Measurements from ENCODE around the gene TWSG1.
"Not testable (repeated sequence)": the region's sequence is repeated elsewhere in the genome, so short reads cannot be mapped to it uniquely, and the experiment has no call there.

Gene TWSG1

DNA sequence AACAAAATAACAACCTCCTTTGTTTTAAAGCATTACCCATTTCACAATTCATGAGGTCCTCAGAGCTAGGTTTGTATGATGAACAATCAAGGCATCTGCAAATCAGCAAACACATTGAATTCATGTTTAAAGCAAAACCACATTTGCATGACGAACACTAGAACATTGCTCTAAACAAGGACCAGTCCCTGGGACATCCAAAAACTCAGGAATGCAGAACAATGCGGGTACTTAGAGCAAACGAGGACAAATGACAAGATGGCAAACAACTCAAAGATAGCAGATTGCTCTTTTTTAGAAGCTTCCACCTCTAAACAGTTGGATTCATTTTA is 95.1 kb downstream of the TWSG1 start:
- no peak overlapping the region for H3K23ac ChIP-seq (ENCODE audit: low read length in 2 of 2)
- H3K9me3 ChIP-seq (ENCODE audit: control insufficient read depth, low read length), result peaks cover 8% of the 10 kb centered on the region
- H3K9ac ChIP-seq (ENCODE audit: low read length), result no peak overlapping the region
- no peaks in the 10 kb centered on the region for H3K36me3 ChIP-seq (ENCODE audit: control insufficient read depth in 1 of 2, insufficient read depth in 2 of 2, low read depth in 1 of 2, low read length in 2 of 2)
- no peak overlapping the region for H2AFZ ChIP-seq (ENCODE audit: low read depth, low read length)
- no peak overlapping the region for H2AK5ac ChIP-seq (ENCODE audit: low read length, severe bottlenecking)
- no peak overlapping the region for H3K4me2 ChIP-seq (ENCODE audit: low read length, poor library complexity, severe bottlenecking)
- H3K14ac ChIP-seq (ENCODE audit: low read length in 2 of 2), result no peak overlapping the region
- no peak overlapping the region for H4K91ac ChIP-seq (ENCODE audit: low read length)
- no peak overlapping the region for H3K27ac ChIP-seq (ENCODE audit: low read length, poor library complexity, severe bottlenecking)
- H3K4ac ChIP-seq (ENCODE audit: low read depth in 1 of 2, low read length in 2 of 2), result no peak overlapping the region
- H3K27me3 ChIP-seq (ENCODE audit: control insufficient read depth in 1 of 2, insufficient read depth in 1 of 2, low read length in 2 of 2), result no peaks in the 10 kb centered on the region
- no peak overlapping the region for H2BK120ac ChIP-seq (ENCODE audit: low read depth, low read length)
- no peak overlapping the region for H2BK12ac ChIP-seq (ENCODE audit: low read length in 2 of 2)
- 76% methylated on average over 3 of the region's 3 CpGs for WGBS
- H3K79me1 ChIP-seq (replicated peaks; ENCODE audit: low read length, poor library complexity, severe bottlenecking), result no peaks in the 10 kb centered on the region
- H2BK15ac ChIP-seq (ENCODE audit: low read depth, poor library complexity, severe bottlenecking), result no peak overlapping the region
- H2BK5ac ChIP-seq (ENCODE audit: low read depth, low read length, poor library complexity, severe bottlenecking), result no peak overlapping the region
- H3K4me1 ChIP-seq (ENCODE audit: control insufficient read depth, insufficient read depth, low read depth, low read length), result peaks cover 1% of the 10 kb centered on the region
- no peak overlapping the region for H4K8ac ChIP-seq (ENCODE audit: low read length)
- H3K4me3 ChIP-seq (ENCODE audit: insufficient read depth in 1 of 2, low read depth in 1 of 2, low read length in 2 of 2), result no peak overlapping the region
- H3K18ac ChIP-seq (ENCODE audit: low read depth in 1 of 2, low read length in 2 of 2), result no peak overlapping the region
- DNase-seq, result no peak

DNA sequence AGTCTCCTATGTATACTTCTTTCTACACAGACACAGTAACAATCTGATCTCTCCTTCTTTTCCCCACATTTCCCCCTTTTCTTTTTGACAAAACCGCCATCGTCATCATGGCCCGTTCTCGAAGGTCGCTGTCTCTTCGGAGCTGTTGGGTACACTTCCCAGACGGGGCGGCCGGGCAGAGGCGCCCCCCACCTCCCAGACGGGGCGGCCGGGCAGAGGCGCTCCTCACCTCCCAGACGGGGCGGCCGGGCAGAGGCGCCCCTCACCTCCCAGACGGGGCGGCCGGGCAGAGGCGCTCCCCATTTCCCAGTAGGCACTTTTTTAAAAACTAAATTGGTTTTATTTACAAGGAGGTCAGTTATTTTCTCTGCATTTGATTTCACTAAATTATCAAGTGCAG is 95.7 kb downstream of the TWSG1 start:
- H3K27ac ChIP-seq (ENCODE audit: low read length, poor library complexity, severe bottlenecking); H3K14ac ChIP-seq (ENCODE audit: low read length in 2 of 2); H3K9me3 ChIP-seq (ENCODE audit: control insufficient read depth, low read length); H2BK15ac ChIP-seq (ENCODE audit: low read depth, poor library complexity, severe bottlenecking); H2BK12ac ChIP-seq (ENCODE audit: low read length in 2 of 2); H3K4ac ChIP-seq (ENCODE audit: low read depth in 1 of 2, low read length in 2 of 2); H3K18ac ChIP-seq (ENCODE audit: low read depth in 1 of 2, low read length in 2 of 2); H2BK120ac ChIP-seq (ENCODE audit: low read depth, low read length); H4K91ac ChIP-seq (ENCODE audit: low read length); DNase-seq; H3K27me3 ChIP-seq (ENCODE audit: control insufficient read depth in 1 of 2, insufficient read depth in 1 of 2, low read length in 2 of 2); H3K4me2 ChIP-seq (ENCODE audit: low read length, poor library complexity, severe bottlenecking); H3K4me1 ChIP-seq (ENCODE audit: control insufficient read depth, insufficient read depth, low read depth, low read length); H3K23ac ChIP-seq (ENCODE audit: low read length in 2 of 2); H3K79me1 ChIP-seq (replicated peaks; ENCODE audit: low read length, poor library complexity, severe bottlenecking); H2AFZ ChIP-seq (ENCODE audit: low read depth, low read length); H3K4me3 ChIP-seq (ENCODE audit: insufficient read depth in 1 of 2, low read depth in 1 of 2, low read length in 2 of 2); H2AK5ac ChIP-seq (ENCODE audit: low read length, severe bottlenecking); H3K36me3 ChIP-seq (ENCODE audit: control insufficient read depth in 1 of 2, insufficient read depth in 2 of 2, low read depth in 1 of 2, low read length in 2 of 2); H2BK5ac ChIP-seq (ENCODE audit: low read depth, low read length, poor library complexity, severe bottlenecking); H3K9ac ChIP-seq (ENCODE audit: low read length); H4K8ac ChIP-seq (ENCODE audit: low read length): not testable (repeated sequence)
- WGBS, result 97% methylated on average over 11 of the region's 22 CpGs

DNA sequence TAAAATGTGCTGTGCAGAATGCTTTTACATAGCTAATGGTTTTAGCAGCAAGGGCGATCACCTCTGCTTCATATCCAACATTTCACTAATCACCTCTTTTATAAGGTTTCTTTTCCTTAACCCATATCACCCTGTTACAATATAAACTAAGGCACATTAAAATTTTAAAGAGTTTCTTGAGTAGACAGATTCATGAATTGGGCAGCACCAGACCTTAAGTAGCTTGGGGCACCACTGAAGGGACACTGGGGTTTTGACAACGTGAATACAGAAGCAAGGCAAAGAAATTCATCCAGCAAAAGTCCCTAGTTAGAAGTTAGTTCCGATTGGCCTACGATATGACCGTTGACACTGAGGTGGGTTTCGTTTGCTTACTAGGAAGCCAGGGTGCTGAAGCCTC is 96.7 kb downstream of the TWSG1 start:
- H3K23ac ChIP-seq (ENCODE audit: low read length in 2 of 2), result no peak overlapping the region
- no peak overlapping the region for H4K91ac ChIP-seq (ENCODE audit: low read length)
- DNase-seq, result no peak
- H3K4me1 ChIP-seq (ENCODE audit: control insufficient read depth, insufficient read depth, low read depth, low read length), result peaks cover 1% of the 10 kb centered on the region
- no peak overlapping the region for H3K9ac ChIP-seq (ENCODE audit: low read length)
- no peak overlapping the region for H3K18ac ChIP-seq (ENCODE audit: low read depth in 1 of 2, low read length in 2 of 2)
- H3K9me3 ChIP-seq (ENCODE audit: control insufficient read depth, low read length), result no peaks in the 10 kb centered on the region
- no peak overlapping the region for H3K27ac ChIP-seq (ENCODE audit: low read length, poor library complexity, severe bottlenecking)
- H3K27me3 ChIP-seq (ENCODE audit: control insufficient read depth in 1 of 2, insufficient read depth in 1 of 2, low read length in 2 of 2), result no peaks in the 10 kb centered on the region
- H3K79me1 ChIP-seq (replicated peaks; ENCODE audit: low read length, poor library complexity, severe bottlenecking), result no peaks in the 10 kb centered on the region
- H3K4me2 ChIP-seq (ENCODE audit: low read length, poor library complexity, severe bottlenecking), result no peak overlapping the region
- no peak overlapping the region for H2AFZ ChIP-seq (ENCODE audit: low read depth, low read length)
- no peak overlapping the region for H2BK15ac ChIP-seq (ENCODE audit: low read depth, poor library complexity, severe bottlenecking)
- H3K4me3 ChIP-seq (ENCODE audit: insufficient read depth in 1 of 2, low read depth in 1 of 2, low read length in 2 of 2), result no peak overlapping the region
- no peaks in the 10 kb centered on the region for H3K36me3 ChIP-seq (ENCODE audit: control insufficient read depth in 1 of 2, insufficient read depth in 2 of 2, low read depth in 1 of 2, low read length in 2 of 2)
- no peak overlapping the region for H2BK120ac ChIP-seq (ENCODE audit: low read depth, low read length)
- no peak overlapping the region for H4K8ac ChIP-seq (ENCODE audit: low read length)
- H2AK5ac ChIP-seq (ENCODE audit: low read length, severe bottlenecking), result no peak overlapping the region
- 93% methylated on average over 5 of the region's 6 CpGs for WGBS
- no peak overlapping the region for H3K4ac ChIP-seq (ENCODE audit: low read depth in 1 of 2, low read length in 2 of 2)
- no peak overlapping the region for H2BK5ac ChIP-seq (ENCODE audit: low read depth, low read length, poor library complexity, severe bottlenecking)
- no peak overlapping the region for H2BK12ac ChIP-seq (ENCODE audit: low read length in 2 of 2)
- no peak overlapping the region for H3K14ac ChIP-seq (ENCODE audit: low read length in 2 of 2)

DNA sequence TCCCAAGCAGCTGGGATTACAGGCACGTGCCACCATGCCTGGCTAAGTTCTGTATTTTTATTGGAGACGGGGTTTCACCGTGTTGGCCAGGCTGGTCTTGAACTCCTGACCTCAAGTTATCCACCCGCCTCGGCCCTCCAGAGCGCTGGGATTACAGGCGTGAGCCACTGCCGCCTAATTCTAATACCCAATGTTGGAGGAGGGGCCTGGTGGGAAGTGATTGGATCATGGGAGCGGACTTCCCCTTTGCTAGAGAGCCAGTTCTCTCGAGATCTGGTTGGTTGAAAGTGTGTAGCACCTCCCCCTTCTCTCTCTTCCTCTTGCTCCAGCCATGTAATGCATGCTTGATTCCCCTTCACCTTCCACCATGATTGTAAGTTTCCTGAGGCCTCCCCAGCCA is 98.5 kb downstream of the TWSG1 start:
- H3K4ac ChIP-seq (ENCODE audit: low read depth in 1 of 2, low read length in 2 of 2); H4K8ac ChIP-seq (ENCODE audit: low read length); H3K14ac ChIP-seq (ENCODE audit: low read length in 2 of 2); H3K4me2 ChIP-seq (ENCODE audit: low read length, poor library complexity, severe bottlenecking); H3K79me1 ChIP-seq (replicated peaks; ENCODE audit: low read length, poor library complexity, severe bottlenecking); H2BK120ac ChIP-seq (ENCODE audit: low read depth, low read length); H4K91ac ChIP-seq (ENCODE audit: low read length); H2BK15ac ChIP-seq (ENCODE audit: low read depth, poor library complexity, severe bottlenecking); H3K9me3 ChIP-seq (ENCODE audit: control insufficient read depth, low read length); H2AFZ ChIP-seq (ENCODE audit: low read depth, low read length); H3K9ac ChIP-seq (ENCODE audit: low read length); H2BK5ac ChIP-seq (ENCODE audit: low read depth, low read length, poor library complexity, severe bottlenecking); H3K27ac ChIP-seq (ENCODE audit: low read length, poor library complexity, severe bottlenecking); DNase-seq; H3K27me3 ChIP-seq (ENCODE audit: control insufficient read depth in 1 of 2, insufficient read depth in 1 of 2, low read length in 2 of 2); H2BK12ac ChIP-seq (ENCODE audit: low read length in 2 of 2); H3K4me1 ChIP-seq (ENCODE audit: control insufficient read depth, insufficient read depth, low read depth, low read length); H3K36me3 ChIP-seq (ENCODE audit: control insufficient read depth in 1 of 2, insufficient read depth in 2 of 2, low read depth in 1 of 2, low read length in 2 of 2); H3K23ac ChIP-seq (ENCODE audit: low read length in 2 of 2); H3K18ac ChIP-seq (ENCODE audit: low read depth in 1 of 2, low read length in 2 of 2); H2AK5ac ChIP-seq (ENCODE audit: low read length, severe bottlenecking); H3K4me3 ChIP-seq (ENCODE audit: insufficient read depth in 1 of 2, low read depth in 1 of 2, low read length in 2 of 2): not testable (repeated sequence)
- 94% methylated on average over 9 of the region's 10 CpGs for WGBS
